Nephron progenitor cell (in vitro differentiated cells): ENCODE measurements around the gene APOB.

ENCODE experiments used
- DNase-seq: peaks from one replicate; pipeline ENCODE4 v3.0.0; 2021
- H3K27ac Mint-ChIP-seq: 2 replicates; pipeline ENCODE4 v1.8.0; 2021; ENCODE audit warnings: mild to moderate bottlenecking, moderate library complexity, mixed read lengths
- H3K27me3 Mint-ChIP-seq: 2 replicates; pipeline ENCODE4 v1.8.0; 2021; ENCODE audit warnings: mild to moderate bottlenecking, low read depth, mixed read lengths; ENCODE audit not compliant: poor library complexity
- H3K36me3 Mint-ChIP-seq: 2 replicates; pipeline ENCODE4 v1.8.0; 2021; ENCODE audit warnings: low read depth, mixed read lengths
- H3K4me1 Mint-ChIP-seq: 2 replicates; pipeline ENCODE4 v1.8.0; 2021; ENCODE audit warnings: mixed read lengths
- H3K4me3 Mint-ChIP-seq: 2 replicates; pipeline ENCODE4 v1.8.0; 2021; ENCODE audit warnings: mild to moderate bottlenecking, moderate library complexity, mixed read lengths
- H3K9me3 Mint-ChIP-seq: 2 replicates; pipeline ENCODE4 v1.8.0; 2021; ENCODE audit warnings: mild to moderate bottlenecking, moderate library complexity, mixed read lengths
- TF ChIP-seq, protein P1 (sequence below): fragments of 200-600 bp; sonication (generic); IDR thresholded peaks from 2 replicates; pipeline ENCODE4 v1.5.0; 2021; ENCODE audit warnings: antibody characterized with exemption

APOB gene

DNA sequence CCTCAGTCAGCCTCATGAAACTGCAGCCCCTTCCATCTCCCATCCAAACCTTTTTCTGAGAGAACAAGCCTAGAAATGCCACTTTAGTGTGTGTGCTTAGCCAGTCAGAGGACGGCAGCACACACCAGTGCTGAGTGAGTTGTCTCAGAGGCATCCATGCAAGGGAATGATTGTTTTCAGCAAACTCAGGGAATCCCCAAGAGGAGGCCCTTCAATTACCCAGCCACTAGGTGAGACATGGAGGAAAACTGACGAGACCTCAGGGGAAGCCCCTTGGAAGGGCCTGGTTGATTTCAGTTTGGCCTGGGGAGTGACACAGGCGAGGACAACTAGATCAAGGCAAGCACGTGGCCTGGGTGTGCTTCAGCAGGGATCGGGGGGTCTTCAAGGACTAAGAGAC lies 49.7 kb downstream of the APOB start:
- TF ChIP-seq, protein P1, sequence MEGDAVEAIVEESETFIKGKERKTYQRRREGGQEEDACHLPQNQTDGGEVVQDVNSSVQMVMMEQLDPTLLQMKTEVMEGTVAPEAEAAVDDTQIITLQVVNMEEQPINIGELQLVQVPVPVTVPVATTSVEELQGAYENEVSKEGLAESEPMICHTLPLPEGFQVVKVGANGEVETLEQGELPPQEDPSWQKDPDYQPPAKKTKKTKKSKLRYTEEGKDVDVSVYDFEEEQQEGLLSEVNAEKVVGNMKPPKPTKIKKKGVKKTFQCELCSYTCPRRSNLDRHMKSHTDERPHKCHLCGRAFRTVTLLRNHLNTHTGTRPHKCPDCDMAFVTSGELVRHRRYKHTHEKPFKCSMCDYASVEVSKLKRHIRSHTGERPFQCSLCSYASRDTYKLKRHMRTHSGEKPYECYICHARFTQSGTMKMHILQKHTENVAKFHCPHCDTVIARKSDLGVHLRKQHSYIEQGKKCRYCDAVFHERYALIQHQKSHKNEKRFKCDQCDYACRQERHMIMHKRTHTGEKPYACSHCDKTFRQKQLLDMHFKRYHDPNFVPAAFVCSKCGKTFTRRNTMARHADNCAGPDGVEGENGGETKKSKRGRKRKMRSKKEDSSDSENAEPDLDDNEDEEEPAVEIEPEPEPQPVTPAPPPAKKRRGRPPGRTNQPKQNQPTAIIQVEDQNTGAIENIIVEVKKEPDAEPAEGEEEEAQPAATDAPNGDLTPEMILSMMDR: no peak
- no peak overlapping the region for H3K4me3 Mint-ChIP-seq
- no peak overlapping the region for H3K27ac Mint-ChIP-seq
- no peak for DNase-seq
- peaks cover 18% of the 10 kb centered on the region for H3K27me3 Mint-ChIP-seq
- no peaks in the 10 kb centered on the region for H3K9me3 Mint-ChIP-seq
- no peaks in the 10 kb centered on the region for H3K36me3 Mint-ChIP-seq
- peaks cover 23% of the 10 kb centered on the region for H3K4me1 Mint-ChIP-seq

DNA sequence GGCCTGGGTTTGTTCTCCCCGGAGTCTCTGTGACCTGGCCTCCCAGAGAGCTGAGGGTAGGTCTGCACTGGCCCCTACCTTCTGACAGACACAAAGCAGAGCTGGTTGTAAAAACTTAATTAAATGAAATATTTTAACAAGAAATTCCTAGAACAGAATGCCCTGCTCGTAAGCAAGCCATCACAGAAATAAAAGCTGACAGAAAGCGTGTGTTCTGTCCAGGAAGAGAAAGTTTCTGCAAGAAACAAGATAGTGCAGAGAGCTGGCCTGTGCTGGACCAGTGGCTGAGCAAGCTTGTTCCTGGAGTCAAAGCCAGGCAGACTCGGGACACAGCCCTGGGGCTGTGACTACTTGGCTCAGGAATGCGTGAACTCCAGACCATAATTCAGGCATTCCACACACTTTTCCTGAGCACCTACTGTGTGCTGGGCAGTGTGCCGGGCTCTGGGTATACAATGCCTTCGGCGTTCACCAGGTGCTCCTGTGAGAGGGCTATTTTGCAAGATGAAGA lies 51.6 kb downstream of the APOB start:
- H3K4me3 Mint-ChIP-seq: no peak overlapping the region
- no peaks in the 10 kb centered on the region for H3K9me3 Mint-ChIP-seq
- no peak overlapping the region for H3K27ac Mint-ChIP-seq
- H3K4me1 Mint-ChIP-seq: peaks cover 40% of the 10 kb centered on the region
- H3K36me3 Mint-ChIP-seq: no peaks in the 10 kb centered on the region
- peaks cover 18% of the 10 kb centered on the region for H3K27me3 Mint-ChIP-seq
- no peak for DNase-seq
- TF ChIP-seq, protein P1: no peak

DNA sequence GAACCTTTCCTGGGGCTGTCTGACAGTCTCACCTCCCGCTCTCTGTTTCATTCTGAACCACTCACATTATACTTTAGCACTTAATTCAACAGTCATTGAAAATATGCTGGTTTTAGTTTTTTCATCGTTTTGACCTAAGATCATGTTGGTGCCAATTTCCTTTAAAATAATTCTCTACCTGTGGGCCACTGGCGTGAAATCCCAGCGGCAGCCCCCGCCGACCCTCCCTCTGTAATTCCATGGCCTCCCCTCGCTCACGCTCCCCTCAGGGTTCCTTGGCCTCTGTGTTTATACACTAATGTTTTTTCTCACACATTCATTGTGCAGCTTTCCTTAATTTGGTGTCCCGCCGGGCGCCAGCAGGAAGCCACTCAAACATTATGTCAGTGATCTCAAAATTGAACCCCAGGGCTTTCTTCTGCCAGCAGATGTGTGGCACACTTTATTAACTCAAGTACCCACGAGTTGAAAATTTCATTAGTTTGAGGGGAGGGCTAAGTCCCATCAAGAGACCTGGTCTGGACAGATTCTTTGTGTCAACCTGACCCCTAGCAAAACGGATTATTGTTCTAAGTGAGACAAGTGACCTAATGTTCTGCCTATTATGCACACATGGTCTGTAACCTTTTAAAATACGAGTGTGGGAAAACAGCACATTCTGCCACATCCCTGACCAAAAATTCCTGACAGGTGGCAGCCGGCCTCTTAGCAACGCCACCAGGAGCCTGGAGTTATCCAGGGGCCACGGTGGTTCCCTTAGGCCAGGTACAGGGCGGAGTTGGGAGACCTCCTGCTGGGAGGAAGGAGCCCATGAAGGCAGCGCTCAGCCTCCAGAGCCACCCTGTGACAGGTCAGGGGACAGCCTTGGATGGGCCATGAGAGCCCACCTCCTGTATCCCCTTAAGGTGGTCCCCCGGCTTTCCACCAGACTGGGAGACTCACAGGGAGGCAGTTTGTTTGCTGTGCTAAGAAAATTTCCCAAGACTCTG lies 53.1 kb downstream of the APOB start:
- peaks cover 52% of the 10 kb centered on the region for H3K4me1 Mint-ChIP-seq
- no peaks in the 10 kb centered on the region for H3K36me3 Mint-ChIP-seq
- no peak overlapping the region for H3K4me3 Mint-ChIP-seq
- no peaks in the 10 kb centered on the region for H3K9me3 Mint-ChIP-seq
- peak overlapping the region; percentile 75 for H3K27ac Mint-ChIP-seq
- no peak for DNase-seq
- H3K27me3 Mint-ChIP-seq: peaks cover 12% of the 10 kb centered on the region
- TF ChIP-seq, protein P1: no peak

DNA sequence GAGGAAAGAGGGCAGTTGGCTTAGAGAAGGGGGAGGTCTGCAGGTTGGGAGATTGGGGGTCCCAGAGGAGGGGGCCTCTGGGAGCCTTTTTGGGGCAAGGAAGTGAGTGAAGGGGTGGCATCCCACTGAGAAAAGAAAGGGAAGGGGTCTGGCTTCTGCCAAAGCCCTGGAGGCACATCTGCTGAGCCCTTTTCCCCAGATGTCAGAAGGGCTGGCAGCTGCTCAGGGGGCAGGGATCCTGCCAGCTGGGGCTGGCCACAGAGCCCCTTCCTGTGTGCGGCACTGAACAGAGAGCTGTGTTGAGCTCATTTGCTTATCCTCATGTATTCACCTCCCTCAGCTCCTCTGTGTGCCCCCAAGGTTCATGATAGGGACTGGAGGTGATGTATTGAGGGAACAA lies 54.5 kb downstream of the APOB start:
- Mint-ChIP-seq H3K36me3 (no peaks in the 10 kb centered on the region), H3K27ac (peak overlapping the region; percentile 70), H3K4me1 (peaks cover 61% of the 10 kb centered on the region), H3K9me3 (no peaks in the 10 kb centered on the region), H3K4me3 (no peak overlapping the region), H3K27me3 (peaks cover 15% of the 10 kb centered on the region)
- TF ChIP-seq, protein P1: no peak
- DNase-seq: no peak

DNA sequence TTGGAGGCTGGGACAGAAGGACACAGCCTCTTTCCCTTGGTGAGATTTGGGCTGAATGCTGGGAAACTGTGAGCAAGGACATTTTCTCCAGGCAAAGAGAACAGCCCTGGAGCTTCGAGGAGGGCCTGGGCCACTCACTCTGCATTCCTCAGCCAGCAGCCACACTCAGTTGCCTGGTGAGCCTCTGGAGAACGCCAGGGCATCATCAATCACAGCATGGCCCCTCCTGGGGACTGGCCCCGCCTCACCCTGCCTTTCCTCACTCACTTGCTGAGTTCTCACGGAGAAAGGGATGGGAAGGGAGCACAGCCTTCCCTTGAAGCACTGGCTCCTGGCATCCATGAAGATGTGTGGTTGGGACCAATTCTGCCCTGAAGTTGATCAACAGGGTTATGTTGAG lies 55.0 kb downstream of the APOB start:
- H3K4me1 Mint-ChIP-seq: peaks cover 65% of the 10 kb centered on the region

More for the DNA sequence above, 55.0 kb downstream of the APOB start:
- TF ChIP-seq, protein P1: no peak
- H3K27me3 Mint-ChIP-seq: peaks cover 12% of the 10 kb centered on the region
- no peak overlapping the region for H3K4me3 Mint-ChIP-seq
- no peaks in the 10 kb centered on the region for H3K9me3 Mint-ChIP-seq
- peak overlapping the region; percentile 70 for H3K27ac Mint-ChIP-seq
- DNase-seq: peak; percentile 65
- H3K36me3 Mint-ChIP-seq: no peaks in the 10 kb centered on the region
